ENCODE results near the gene LRIT3. TPM values are rescaled to one million over a fixed set of nuclear protein-coding genes. Genes with fewer than 3 reads are reported as not detected.

Gene LRIT3
- total and polyA plus RNA-seq, 2 donors (not counting 3 experiments of a cell fraction or from before 2014, with no cell fraction given): 0.06 to 0.13 TPM

- intact Hi-C loops (cut with micrococcal nuclease) (no loop called here), dilution Hi-C loops (cut with MboI; ENCODE audit: extremely low pct_ligation_motif_present, low sequenced_read_pairs) (no loop called here)
- Histone ChIP-seq H3K4me3 (replicated peaks in 1 of 3; ENCODE audit: insufficient read depth in 1 of 3, low read depth in 1 of 3, low read length in 3 of 3) (no peak overlapping the region), H3K27ac (ENCODE audit: insufficient read depth, low read depth, low read length) (no peak overlapping the region), H3K27me3 (ENCODE audit: control insufficient read depth in 2 of 2, insufficient read depth in 2 of 2, low read length in 2 of 2) (no peaks in the 10 kb centered on the region), H3K9me3 (replicated peaks; ENCODE audit: control insufficient read depth, insufficient read depth, low read length) (no peaks in the 10 kb centered on the region), H3K36me3 (ENCODE audit: control insufficient read depth in 2 of 2, extremely low read depth in 1 of 2, insufficient read depth in 2 of 2, low read length in 2 of 2) (no peaks in the 10 kb centered on the region), H3K9me1 (replicated peaks; ENCODE audit: control insufficient read depth, extremely low read depth, insufficient read depth, low read length) (no peaks in the 10 kb centered on the region), H4K20me1 (replicated peaks; ENCODE audit: control insufficient read depth, extremely low read depth, insufficient read depth, low read length) (no peaks in the 10 kb centered on the region), H3K4me2 (ENCODE audit: insufficient read depth, low read length) (no peak overlapping the region), H3K79me2 (ENCODE audit: control insufficient read depth, insufficient read depth, low read length) (no peaks in the 10 kb centered on the region), H2AFZ (ENCODE audit: low read depth, low read length) (no peak overlapping the region), H3K4me1 (ENCODE audit: control insufficient read depth, extremely low read depth, insufficient read depth, low read length) (no peaks in the 10 kb centered on the region), H3K9ac (replicated peaks; ENCODE audit: extremely low read depth, insufficient read depth, low read length) (no peak overlapping the region)
- ChIA-PET POLR2A (no interaction called here), CTCF (interaction anchor here (0.6 kb wide), 1 partner anchor 9 kb away, joined by 3 read pairs; no protein-coding TSS in a partner anchor)
- TF ChIP-seq GATA2 (IDR thresholded peaks at IDR 0.05; ENCODE audit: insufficient read depth, insufficient read length, low read depth, low read length) (no peak), FOS (IDR thresholded peaks at IDR 0.05; ENCODE audit: borderline replicate concordance, insufficient read depth, low read length) (no peak), POLR2A (IDR thresholded peaks at IDR 0.05; ENCODE audit: low read depth, low read length) (no peak), POLR2AphosphoS5 (IDR thresholded peaks at IDR 0.05; ENCODE audit: insufficient read depth, low read depth, low read length) (no peak), JUN (IDR thresholded peaks at IDR 0.05; ENCODE audit: borderline replicate concordance, insufficient read depth, insufficient read length, low read depth) (no peak), EZH2 (IDR thresholded peaks at IDR 0.05; ENCODE audit: borderline replicate concordance, low read depth, low read length, severe bottlenecking) (no peak), MYC (IDR thresholded peaks at IDR 0.05; ENCODE audit: low read depth, low read length) (no peak)
- TF ChIP-seq, protein P1, sequence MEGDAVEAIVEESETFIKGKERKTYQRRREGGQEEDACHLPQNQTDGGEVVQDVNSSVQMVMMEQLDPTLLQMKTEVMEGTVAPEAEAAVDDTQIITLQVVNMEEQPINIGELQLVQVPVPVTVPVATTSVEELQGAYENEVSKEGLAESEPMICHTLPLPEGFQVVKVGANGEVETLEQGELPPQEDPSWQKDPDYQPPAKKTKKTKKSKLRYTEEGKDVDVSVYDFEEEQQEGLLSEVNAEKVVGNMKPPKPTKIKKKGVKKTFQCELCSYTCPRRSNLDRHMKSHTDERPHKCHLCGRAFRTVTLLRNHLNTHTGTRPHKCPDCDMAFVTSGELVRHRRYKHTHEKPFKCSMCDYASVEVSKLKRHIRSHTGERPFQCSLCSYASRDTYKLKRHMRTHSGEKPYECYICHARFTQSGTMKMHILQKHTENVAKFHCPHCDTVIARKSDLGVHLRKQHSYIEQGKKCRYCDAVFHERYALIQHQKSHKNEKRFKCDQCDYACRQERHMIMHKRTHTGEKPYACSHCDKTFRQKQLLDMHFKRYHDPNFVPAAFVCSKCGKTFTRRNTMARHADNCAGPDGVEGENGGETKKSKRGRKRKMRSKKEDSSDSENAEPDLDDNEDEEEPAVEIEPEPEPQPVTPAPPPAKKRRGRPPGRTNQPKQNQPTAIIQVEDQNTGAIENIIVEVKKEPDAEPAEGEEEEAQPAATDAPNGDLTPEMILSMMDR (IDR thresholded peaks at IDR 0.05; ENCODE audit: extremely low read depth in 1 of 2, insufficient read depth in 1 of 2, low read depth in 1 of 2, low read length in 2 of 2): no peak
- TF ChIP-seq, protein P2, sequence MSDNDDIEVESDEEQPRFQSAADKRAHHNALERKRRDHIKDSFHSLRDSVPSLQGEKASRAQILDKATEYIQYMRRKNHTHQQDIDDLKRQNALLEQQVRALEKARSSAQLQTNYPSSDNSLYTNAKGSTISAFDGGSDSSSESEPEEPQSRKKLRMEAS (IDR thresholded peaks at IDR 0.05; ENCODE audit: insufficient read depth, insufficient read length): no peak
- DNase-seq (ENCODE audit: low read depth, low spot score) (no peak), FAIRE-seq (no peak)
- no TSS peak for BruUV-seq (replicated peaks)
Observed at GRCh38 chr4:109864134-109864533, 16.2 kb downstream of the LRIT3 start.
